CD4-positive, alpha-beta T cell treated with Interleukin-17A for 4 hours (primary cell): ENCODE data around the gene MYL10.

Experiments
- DNase-seq: peaks from one replicate; pipeline ENCODE4 v3.0.0-alpha.2; 2020; ENCODE audit warnings: mixed read lengths

MYL10 gene

DNA sequence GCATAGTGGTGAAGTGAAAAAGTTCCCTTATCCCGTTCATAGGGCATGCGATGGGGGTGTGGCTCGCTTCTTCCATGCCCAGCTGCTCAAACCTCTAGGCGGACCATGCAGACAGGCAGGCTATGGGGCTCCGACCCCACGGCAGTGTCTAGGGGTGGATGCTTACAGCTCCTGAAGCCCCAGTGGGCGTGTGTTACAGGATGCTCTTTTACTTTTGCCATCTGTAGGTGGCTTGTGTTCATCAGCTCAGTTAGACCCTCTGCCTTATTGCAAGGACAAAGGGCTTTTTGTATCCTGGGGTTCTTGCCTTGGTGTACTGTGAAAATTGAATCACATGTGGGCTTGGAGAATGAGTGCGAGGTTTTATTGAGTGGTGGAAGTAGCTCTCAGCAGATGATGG, at the start of gene MYL10:
TSS of gene MYL10 (minus strand) at position 126 of the 400 bp plus-strand sequence. CDS start 178 bp downstream, outside the sequence.
- DNase-seq: no peak

DNA sequence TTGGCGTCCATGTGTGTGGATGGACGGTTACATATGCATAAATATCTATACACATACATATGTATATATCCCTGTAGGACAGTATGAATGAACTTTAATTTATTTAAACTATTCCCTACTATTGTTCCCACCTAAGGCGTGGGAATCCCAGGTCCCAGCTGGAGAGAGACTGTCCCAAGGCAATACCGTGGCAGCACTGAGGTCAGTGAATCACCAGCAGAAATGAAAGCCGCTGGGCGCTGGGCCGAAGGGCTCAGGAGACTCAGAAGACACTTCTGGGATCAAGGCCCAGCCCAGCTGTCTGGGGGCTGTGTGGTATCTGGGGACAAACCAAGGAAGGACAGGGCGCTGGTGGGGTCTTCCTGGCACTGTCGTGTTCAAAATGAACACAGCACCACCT, 49.6 kb upstream of the MYL10 start:
- DNase-seq: no peak

- DNase-seq: no peak
Measured at GRCh38 chr7:101677797-101678479, 48.8 kb upstream of the MYL10 start.

GRCh38 chr7:101677391-101677790, 48.3 kb upstream of the MYL10 start:
- DNase-seq: no peak

DNA sequence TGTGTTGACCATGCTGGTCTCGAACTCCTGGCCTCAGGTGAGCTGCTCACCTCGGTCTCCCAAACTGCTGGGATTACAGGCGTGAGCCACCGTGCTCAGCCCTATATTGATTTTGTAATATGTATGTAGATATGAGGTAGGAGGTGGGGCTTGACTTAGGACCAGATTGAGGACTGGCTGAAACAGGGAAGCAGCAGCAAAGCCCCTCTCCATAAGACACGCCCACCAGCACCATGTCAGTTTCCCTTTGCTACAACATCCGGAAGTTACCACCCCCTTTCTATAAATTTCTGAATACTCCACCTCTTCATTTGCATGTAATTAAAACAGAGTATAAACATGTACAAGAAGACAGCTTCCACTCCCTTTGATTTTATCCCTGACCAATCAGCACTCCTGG, 47.9 kb upstream of the MYL10 start:
- no peak for DNase-seq

GRCh38 chr7:101676062-101676598, 47.0 kb upstream of the MYL10 start:
- DNase-seq: no peak

- no peak for DNase-seq
Measured at GRCh38 chr7:101674439-101674838, 45.3 kb upstream of the MYL10 start.

DNA sequence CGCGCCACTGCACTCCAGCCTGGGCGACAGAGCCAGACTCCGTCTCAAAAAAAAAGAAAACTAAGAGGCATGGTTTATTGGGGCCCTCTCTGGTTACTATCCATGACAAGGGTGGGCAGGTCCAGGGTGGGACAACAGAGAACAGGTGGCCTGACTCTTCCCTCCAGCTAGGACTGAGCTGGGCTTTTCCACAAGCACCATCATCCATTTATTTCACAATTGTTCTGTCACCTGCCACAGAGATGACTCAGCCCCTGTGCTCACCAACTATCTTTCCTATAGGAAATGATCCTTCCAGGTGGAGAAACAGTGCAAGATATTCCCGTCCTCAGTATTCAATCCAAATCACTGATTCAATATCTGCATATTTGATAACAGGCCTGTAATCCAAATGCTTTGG, 44.9 kb upstream of the MYL10 start:
- no peak for DNase-seq

- no peak for DNase-seq
Measured at GRCh38 chr7:101673315-101673714, 44.2 kb upstream of the MYL10 start.

DNA sequence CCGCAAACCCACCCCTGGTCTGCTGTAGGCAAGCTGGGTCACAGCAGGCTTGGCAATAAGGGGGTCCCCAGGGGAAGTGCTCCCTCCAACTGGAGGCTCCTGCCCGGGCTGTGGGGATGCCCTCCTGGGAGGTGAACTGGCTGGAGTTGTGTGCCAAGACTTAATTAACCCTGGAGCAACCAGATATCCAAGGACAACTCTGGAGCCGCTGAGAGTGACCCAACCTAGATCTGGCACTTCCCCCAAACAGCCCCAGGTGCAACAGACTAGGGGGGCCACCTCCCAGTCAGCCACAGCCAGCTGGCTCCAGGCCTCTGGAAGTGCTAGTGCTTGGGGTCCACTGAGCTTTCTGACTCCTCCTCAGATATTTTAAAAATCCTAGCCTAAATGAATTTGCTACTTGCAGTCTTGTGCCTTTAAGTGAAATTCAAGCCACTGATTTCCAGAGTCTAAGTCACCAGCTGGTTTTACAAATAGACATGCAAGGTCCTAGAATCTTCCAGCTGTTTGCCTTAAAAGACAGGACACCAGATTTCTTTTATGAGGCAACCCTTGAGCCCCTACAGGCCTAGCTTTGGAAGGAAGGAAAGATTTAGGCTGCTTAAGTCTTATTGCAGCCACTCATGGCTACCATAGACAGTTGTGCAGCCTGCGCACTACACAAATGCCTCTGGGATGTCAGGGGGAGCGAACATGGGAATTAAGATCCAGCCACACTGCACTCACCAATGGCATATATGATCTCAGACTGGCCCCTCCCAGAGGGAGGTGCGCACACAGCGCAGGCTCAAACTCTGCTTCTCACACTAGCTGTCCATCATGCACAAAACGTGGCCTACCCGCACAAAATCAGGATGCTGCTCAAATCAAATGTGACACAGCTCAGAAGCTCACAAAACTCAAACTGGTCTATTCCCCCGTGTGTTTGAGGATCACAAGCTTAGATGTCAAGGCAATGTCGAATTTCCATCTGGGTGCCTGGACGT, 42.6 kb upstream of the MYL10 start:
- DNase-seq: no peak

- no peak for DNase-seq
Measured at GRCh38 chr7:101669307-101669706, 40.2 kb upstream of the MYL10 start.

DNA sequence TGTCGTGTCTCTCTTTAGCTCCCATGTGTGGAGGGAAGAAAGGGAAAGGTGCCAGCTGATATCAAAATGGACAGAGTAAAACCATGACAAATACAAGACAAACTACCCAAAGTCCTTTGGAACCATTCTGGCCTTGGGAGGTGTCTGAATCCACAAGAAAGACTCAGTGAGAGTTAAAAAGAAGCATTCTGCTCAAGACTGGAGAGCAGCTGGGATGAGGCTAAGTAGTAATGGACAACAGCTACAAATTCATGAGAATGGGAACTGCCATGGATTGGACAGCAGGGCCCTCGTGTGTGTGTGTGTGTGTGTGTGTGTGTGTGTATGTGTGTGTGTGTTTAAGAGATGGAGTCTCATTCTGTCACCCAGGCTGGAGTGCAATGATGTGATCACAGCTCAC, 39.6 kb upstream of the MYL10 start:
- DNase-seq: no peak

- no peak for DNase-seq
Measured at GRCh38 chr7:101667920-101668319, 38.8 kb upstream of the MYL10 start.

GRCh38 chr7:101667399-101667798, 38.3 kb upstream of the MYL10 start:
- no peak for DNase-seq

DNA sequence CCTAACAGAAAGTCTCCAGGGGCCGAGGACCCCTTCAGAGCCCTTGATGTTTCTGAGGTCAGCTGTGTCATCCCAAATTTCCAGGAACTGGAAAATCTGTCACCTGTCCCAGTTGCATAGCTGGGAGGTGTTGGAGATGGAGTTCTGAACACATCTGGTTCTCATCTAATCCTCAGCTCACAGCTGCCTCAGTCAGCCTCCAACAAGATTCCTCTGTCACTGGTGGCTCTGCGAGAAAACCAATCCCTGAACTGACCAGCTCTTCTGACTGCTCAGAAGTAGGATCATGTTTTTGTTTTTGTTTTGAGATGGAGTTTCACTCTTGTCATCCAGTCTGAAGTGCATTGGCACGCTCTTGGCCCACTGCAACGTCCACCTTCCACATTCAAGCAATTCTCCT, 37.6 kb upstream of the MYL10 start:
- no peak for DNase-seq

GRCh38 chr7:101666293-101666692, 37.2 kb upstream of the MYL10 start:
- DNase-seq: no peak

GRCh38 chr7:101664893-101665471, 35.9 kb upstream of the MYL10 start:
- no peak for DNase-seq

DNA sequence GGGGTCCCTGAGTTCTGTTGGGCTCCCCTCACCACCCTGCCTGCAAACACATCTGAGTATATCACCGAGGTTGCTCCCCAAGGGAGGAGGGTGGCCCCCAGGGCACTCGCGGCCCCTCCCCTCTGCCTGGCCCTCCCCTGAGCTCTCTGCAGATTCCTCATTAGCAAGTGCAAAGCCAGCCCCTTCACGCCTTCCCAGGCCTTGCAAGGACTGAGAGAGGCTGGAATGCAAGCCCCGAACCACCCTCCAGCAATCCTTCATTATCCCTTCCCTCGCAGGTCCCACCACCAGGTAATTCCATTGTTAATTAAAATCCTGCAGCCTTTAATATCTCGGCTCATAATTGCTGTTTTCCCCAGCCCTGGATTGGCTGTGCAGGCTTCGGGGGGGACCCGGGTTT, 35.3 kb upstream of the MYL10 start:
- no peak for DNase-seq

GRCh38 chr7:101663747-101664146, 34.7 kb upstream of the MYL10 start:
- no peak for DNase-seq

DNA sequence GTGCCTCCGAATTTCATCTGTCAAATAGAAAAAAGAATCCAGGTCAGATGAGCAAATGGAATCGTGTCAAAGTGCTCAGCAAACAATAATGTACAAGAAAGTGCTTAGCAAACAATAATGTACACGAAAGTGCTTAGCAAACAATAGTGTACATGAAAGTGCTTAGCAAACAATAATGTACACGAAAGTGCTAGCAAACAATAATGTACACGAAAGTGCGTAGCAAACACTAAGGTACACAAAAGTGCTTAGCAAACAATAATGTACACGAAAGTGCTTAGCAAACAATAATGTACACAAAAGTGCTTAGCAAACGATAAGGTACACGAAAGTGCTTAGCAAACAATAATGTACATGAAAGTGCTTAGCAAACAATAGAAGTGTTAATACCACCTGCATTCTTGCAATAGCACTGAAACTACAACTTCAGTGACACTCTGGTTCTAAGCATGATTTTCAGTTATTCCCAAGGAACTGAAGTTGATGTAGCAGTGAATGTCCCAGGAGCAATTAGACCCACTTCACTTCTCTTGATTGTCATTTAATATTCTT, 33.4 kb upstream of the MYL10 start:
- DNase-seq: no peak

DNA sequence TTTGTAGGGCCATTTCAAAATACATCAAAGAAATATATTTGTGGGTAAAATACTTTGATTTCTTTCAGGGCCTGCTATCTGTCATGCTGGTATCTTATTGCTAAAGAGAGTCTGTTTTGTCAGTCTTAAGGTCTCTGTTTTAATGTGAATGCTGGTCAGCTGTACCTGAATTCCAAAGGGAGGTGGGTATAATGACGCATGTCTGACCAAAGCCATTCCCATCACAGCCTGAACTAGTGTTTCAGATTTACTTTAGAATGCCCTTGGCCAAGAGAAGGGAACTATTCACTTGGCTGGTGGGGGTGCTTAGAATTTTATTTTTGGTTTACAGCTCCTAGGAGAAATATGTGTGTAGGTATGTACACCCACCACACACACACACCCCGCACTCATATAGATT, 30.6 kb upstream of the MYL10 start:
- no peak for DNase-seq

GRCh38 chr7:101657171-101657570, 28.1 kb upstream of the MYL10 start:
- no peak for DNase-seq

GRCh38 chr7:101651112-101651511, 22.0 kb upstream of the MYL10 start:
- no peak for DNase-seq
